Adrenal gland (tissue), 5 donors: ENCODE data around the gene LRRC4C.

Experiments
- CTCF ChIP-seq, 6 experiments: fragments of 450-650 bp in 4 of 6; fragments of 200-600 bp in 2 of 6; sonication (generic) in 1 of 6; IDR thresholded peaks; 1 replicate in 5 of 6; 2 replicates in 1 of 6; pipeline versions ENCODE4 v1.5.1 to v1.8.0; 2016 to 2021; ENCODE audit warnings: antibody characterized with exemption in 6 of 6, mild to moderate bottlenecking in 2 of 6, moderate library complexity in 1 of 6
- POLR2A ChIP-seq, 2 donors: fragments of 450-650 bp; IDR thresholded peaks; one replicate each; pipeline ENCODE4 v1.6.1; 2017; ENCODE audit warnings: antibody characterized with exemption in 2 of 2, mild to moderate bottlenecking in 2 of 2, moderate library complexity in 1 of 2
- donor health status: DM: no; HTN: no; CAD: no.

DNA sequence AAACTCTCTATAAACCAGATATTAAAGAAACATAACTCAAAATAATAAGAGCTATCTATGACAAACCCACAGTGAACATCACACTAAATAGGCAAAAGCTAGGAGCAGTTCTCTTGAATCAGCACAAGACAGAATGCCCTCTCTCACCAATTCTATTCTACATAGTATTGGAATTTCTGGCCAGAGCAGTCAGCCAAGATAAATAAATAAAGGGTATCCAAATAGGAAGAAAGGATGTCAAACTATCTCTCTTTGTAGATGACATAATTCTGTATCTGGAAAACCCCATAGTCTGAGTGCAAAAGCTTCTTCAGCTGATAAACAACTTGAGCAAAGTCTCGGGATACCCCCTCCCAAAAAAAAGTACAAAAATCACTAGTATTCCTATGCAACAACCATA, 359.8 kb downstream of the LRRC4C start:
- no peak for TF ChIP-seq CTCF (IDR thresholded peaks at IDR 0.05)
- TF ChIP-seq POLR2A (IDR thresholded peaks at IDR 0.05) = no peak
